ENCODE results near the gene COL6A5.
"Not testable (repeated sequence)": the region's sequence is repeated elsewhere in the genome, so short reads cannot be mapped to it uniquely, and the experiment has no call there.

COL6A5 gene

GRCh38 chr3:130448155-130448554, 102.7 kb downstream of the COL6A5 start:
- not testable (repeated sequence) for DNase-seq

DNA sequence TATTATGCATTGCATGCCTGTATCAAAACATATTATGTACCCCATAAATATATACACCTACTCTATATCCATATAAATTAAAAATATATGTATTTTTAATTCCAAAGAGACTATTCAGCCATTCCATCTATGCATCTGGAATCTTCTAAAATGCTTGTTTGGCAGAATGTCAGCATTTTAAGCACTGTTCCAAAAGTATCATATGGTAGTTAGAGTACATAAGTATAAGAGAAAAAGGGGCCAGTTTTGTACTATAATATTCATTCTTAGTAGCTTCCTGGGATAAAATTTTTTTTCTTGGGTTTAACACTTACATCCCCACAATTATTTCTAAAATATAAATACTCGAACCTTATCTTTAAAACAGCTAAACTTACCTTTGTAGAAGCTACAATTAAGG, 111.1 kb downstream of the COL6A5 start:
- DNase-seq, result no peak

DNA sequence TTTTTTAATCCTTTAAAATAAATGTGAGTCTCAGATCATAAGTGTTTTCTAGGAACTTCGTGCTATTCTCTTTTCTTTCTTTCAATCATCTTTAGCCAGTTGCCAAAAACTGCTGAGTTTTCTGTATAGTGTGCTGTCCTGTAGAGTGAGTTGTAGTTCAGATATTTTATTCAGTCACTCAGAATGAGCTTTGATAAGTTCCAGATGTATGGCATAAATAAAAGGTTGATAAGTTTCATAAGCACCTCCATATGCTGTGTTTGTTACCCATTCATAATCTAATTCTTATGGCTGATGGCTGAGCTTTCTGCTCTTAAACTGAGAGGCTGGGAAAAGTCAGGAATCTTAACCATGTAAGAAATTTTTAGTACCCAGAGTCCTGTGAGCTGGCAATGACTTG, 112.2 kb downstream of the COL6A5 start:
- DNase-seq, result peak; percentile 46

GRCh38 chr3:130459944-130460343, 114.5 kb downstream of the COL6A5 start:
- DNase-seq, result peak; percentile 4

DNA sequence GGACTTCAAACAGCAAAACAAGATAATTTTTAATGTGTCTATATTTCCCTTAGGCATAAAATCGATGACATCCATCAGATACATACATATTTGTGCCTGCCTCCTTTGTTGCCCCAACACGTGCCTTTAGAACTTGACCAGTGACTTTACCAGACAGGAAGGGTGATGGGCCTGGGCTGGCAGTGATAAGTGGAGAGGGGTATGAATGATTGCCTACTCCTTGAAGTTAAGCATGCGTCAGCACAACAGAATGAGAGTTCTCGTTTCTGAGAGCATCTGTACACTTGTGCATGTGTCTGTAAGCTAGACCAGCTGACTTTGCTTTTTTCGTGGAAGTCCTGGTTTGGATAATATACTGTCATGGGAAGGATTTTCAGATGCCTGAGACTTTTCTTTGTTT, 116.6 kb downstream of the COL6A5 start:
- DNase-seq, result no peak

GRCh38 chr3:130463221-130463620, 117.7 kb downstream of the COL6A5 start:
- DNase-seq, result no peak

DNA sequence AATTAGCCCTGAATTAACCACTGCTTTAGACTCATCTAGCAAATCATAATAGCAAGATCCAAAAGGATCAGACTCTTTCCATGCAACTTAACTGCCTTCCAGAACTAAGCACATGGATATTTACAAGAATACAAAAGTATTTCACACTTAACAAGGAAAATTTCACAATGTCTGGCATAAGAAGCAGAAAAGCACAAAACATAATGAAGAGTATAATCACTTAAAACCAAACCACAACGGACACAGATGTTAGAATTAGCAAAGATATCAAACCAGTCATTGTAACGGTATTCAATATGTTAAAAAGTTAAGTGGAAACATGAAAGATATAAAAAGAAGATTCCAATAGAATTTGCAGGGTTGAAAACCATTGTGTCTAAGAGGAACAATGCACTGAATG, 120.0 kb downstream of the COL6A5 start:
- DNase-seq, result peak; percentile 7

- no peak for DNase-seq
These were observed 122.8 kb downstream of the COL6A5 start for GRCh38 chr3:130468311-130468710.

- peak; percentile 14 for DNase-seq
These were observed 124.7 kb downstream of the COL6A5 start for GRCh38 chr3:130470126-130470525.

DNA sequence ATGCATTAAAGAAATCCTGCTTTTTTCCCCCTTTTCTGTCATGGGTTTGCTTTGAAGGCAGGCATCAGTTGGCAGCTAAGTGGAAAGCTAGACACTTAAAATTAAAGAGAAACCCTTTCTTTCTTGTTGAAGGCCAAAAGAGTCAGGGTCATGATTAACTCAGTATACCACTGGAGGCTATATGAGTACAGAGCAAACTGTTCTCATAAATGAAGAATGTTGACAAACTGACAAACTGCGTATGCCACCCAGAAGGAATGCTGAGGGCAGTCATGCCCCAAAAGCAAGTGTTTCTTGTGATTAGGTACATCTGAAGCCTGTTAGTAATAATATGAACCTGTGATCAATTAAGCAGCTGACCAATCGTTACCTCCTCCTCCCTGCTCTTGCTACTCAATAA, 127.9 kb downstream of the COL6A5 start:
- DNase-seq, result no peak

GRCh38 chr3:130480736-130481135, 135.3 kb downstream of the COL6A5 start:
- peak; percentile 62 for DNase-seq

- peak; percentile 16 for DNase-seq
These were observed 142.8 kb downstream of the COL6A5 start for GRCh38 chr3:130488288-130488687.

- DNase-seq, result no peak
These were observed 143.4 kb downstream of the COL6A5 start for GRCh38 chr3:130488769-130489450.

DNA sequence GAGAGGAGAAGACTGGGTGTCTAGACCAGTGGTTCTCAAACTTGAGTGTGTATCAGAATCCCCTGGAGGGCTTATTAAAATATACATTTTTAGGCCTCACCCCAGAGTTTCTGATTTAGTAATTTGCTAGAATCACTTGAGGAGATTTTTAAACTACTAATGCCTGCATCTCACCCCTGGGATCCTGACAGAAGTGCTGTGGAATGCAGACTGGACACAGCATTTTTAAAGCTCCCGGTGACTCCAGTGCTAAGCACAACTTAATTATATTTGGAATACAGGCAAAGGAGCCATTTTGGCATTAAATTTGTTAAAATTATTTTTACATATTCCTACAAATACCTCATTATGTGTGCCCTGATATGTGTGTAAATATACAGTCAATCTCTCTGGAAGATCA, 144.8 kb downstream of the COL6A5 start:
- DNase-seq, result peak; percentile 57

DNA sequence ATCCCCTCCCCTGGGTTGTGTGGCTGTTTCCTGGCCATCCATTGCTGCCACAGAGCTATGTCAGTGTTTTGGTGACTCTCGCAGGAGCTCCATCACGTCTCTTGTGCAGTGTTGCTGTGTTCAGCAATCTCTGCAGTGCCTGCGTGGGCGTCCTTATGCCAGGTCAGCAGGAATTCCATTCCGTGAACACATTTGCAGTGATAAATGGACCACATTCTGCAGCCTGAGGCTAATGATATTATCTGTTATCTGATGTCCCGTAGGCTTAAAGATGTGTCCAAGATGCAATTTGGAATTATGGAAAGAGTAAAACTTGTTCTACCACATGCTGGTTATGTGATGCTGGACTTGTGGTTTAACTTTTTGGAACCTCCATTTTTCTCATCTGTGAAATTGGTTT, 146.0 kb downstream of the COL6A5 start:
- no peak for DNase-seq

DNA sequence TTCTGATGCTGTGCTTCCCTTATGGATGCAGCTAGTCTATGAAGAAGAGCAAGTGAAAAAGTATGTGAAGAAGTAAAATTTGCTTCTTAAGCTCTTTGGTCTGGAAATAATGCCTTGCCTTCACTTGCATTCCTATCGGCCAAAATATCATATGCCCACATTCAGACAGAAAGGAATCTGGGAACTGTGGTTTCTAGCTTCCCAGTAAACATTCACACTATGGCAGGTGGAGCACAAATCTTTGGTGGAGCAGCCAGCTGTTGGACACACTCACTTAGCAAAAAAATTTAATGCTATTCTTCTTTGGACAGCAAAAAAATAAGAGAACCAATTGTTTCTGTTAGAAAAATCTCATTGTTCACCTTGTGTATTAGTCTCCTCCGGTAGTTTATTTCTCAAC, 159.2 kb downstream of the COL6A5 start:
- no peak for DNase-seq

DNA sequence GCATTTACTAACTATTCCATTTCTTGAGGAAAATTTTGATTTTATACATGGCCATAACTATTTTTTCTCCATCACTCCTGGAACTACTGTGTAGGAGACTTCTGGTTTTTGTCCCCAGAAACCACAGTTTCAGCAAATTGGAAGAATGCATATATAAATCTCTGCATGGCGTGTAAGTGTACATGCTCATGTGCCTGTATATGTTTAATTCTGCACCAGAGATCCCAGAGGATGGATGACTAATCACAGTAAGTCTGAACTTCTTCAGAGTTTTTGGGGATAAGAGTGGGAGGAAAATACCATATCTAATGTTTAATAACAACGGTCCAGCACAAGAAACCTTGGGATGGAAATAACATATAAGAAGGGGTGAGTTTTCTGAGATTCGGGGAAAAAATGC, 160.6 kb downstream of the COL6A5 start:
- peak; percentile 49 for DNase-seq

DNA sequence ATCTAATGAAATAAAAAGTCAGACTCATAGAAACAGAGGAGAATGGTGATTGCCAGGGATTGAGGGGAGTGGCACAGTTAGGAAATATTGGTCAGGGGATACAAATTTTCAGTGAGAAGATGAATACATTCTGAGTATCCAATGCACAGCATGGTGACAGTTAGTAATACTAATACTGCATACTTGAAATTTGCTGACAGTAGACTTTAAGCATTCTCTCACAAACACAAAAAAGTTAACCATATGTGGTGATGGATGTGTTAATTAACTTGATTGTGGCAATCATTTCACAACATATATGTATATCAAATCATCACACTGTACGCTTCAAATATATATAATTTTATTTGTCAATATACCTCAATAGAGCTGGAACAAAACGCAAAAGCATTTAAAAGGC, 162.3 kb downstream of the COL6A5 start:
- no peak for DNase-seq

DNA sequence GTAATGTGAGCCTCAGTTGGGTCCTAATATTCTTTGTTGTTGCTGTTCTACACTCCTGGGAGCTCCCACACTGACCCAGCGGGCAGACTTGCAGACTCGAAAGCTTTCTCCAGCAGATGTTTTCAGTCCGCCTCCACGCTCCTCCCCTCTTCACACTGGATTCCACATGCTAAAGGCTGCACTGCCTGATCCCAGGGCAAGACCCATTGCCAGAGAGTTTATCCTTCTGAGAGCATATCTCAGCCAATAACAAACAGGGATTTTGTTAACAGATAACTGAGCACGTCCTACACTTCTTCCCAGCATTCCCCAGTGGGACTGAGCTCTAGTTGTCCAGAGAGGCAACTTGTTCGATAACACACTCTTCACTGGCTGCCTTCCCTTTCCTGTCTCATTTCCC, 163.5 kb downstream of the COL6A5 start:
- no peak for DNase-seq

DNA sequence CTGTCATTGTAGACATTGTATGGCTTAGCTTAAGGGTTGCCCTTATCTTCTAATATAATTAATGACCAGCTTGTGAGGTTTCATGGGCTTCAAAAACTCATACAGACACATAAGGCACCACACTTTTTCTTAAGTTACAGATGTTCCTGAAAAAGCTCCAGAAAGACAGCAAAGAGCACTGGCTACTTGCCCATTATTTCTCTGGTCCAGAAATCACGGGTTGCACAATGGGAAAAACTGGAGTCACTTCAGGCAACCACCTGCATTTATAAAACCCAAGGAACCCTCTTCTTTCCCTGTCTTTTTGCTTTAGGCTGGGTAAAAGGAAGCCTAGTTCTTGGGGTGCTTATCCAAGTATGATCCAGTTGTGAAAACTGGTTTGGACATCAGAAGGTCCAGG, 169.2 kb downstream of the COL6A5 start:
- no peak for DNase-seq

DNA sequence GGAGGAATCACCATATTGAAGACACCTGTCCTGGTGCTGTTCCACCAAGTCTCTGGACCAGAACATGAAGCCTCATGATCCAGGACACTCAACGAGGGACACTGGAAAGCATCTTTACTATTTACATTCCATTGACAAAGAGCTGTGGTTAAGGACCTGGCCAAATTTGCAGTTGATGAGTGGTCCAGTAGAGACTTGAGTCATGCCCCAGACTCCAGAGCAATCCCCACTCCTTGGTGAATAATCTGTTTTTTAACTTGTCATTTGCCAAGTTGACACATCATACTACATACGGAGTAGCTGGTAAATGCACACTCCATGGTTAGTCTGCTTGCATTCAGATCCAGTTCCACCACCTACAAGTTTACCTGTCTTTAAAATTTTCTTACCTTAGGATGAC, 170.3 kb downstream of the COL6A5 start:
- peak; percentile 65 for DNase-seq

DNA sequence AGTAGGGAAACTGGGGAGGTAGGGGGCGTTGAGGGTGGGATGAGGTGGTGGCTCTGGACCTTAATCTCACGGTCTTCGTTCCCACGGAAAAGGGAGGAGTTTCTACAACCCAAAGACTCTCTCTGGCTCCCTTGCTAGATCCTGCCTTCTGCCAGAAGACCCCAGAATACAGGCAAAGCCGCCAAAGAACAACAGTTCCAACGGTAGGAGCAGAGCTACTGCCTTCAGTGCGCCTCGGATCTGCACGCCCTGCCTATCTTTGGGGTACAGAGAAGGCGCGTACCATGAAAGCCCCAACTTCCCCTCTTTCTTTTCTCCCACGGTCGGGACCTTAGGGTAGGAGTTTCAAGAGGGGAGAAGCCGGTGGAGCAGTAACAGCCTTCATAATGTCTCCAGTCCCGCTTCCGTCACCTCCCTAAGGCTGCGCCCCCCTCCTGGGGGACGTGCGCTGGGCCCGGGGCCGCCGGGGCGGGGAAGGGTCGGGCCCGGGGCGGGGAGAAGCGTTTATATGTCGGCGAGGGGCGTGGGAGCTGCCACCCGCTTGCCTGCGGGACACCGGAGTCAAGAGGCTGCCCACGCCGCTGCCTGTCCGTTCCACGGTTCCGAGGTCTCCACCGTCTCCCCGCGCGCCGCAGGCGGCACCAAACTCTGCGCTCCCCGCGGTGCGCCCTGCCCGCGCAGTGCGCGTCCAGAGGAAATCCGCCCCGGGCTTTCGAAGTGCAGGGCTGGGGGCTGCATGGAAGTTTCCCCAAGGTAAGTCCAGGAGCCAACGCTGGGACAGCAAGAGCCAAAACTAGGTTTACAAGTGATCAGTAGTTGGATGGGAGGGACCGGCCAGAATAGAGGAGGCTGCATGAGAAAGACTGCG, 171.4 kb downstream of the COL6A5 start, which contains the start of gene COL6A6:
Gene COL6A6, plus strand, starts transcription at position 533 of the 868 bp plus-strand sequence. CDS start 43,188 bp downstream, outside the sequence.
- peak; percentile 23 for DNase-seq

DNA sequence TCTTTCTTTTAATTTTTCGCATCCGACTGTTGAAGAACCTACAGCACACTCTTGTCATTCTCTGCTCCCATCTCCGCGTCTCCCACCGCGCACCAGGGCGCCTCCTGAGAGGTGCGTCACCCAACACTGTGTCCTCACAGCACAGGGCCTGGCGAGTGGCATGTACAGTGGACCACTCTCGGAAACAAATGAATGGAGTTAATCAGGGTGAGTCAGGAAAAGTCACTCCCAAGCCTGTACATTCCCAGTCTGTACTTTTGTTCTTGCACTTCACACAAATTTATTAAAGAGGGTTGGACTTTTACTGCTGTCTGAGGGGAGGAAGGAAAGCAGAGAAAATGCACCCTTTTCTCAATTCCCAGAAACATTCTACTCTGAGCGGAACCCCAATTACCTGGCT, 172.1 kb downstream of the COL6A5 start:
- DNase-seq, result peak; percentile 51

DNA sequence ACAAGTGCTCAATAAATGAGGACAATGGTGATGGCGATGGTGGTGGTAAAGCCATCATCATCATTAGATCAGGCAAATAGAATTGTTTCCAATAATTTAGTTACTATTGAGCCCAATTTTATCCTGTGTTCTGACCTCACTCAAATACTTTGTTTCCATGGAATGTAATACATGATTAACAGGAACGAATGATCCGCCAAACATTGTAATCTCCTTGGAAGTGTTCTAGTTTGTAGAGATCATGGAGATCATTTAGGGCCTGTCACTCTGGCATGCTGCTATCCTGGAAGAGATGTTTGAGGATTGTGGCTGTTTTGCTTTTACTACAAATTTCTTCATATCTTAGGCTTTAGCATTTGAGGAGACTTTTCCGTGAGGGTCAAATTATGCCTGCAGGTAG, 174.3 kb downstream of the COL6A5 start:
- no peak for DNase-seq

Data from fibroblast of skin of right biceps (primary cell).